BLaER1 treated with 17β-estradiol and CSF1 and Interleukin-3, amounts not matched to agents 10 nM and 100 nM (cell line): ENCODE measurements around the gene RASAL1.

ENCODE experiments used
- H3K27ac ChIP-seq, 11 experiments: shearing (Covaris generic); formaldehyde crosslinking; 2 replicates each; pipeline ENCODE4 v1.8.1; 2022
- H3K27me3 ChIP-seq, 11 experiments: shearing (Covaris generic); formaldehyde crosslinking; 2 replicates each; pipeline ENCODE4 v1.8.1; 2022
- H3K36me3 ChIP-seq, 11 experiments: shearing (Covaris generic); formaldehyde crosslinking; 2 replicates each; pipeline ENCODE4 v1.8.1; 2022
- H3K4me1 ChIP-seq, 10 experiments: shearing (Covaris generic); formaldehyde crosslinking; 2 replicates each; pipeline ENCODE4 v1.8.1; 2022
- H3K4me2 ChIP-seq, 11 experiments: shearing (Covaris generic); formaldehyde crosslinking; 2 replicates each; pipeline ENCODE4 v1.8.1; 2022
- H3K4me3 ChIP-seq, 10 experiments: shearing (Covaris generic); formaldehyde crosslinking; 2 replicates each; pipeline ENCODE4 v1.8.1; 2022
- H3K9ac ChIP-seq, 11 experiments: shearing (Covaris generic); formaldehyde crosslinking; 2 replicates each; pipeline ENCODE4 v1.8.1; 2022
- H3K9me3 ChIP-seq, 11 experiments: shearing (Covaris generic); formaldehyde crosslinking; replicated peaks in 1 of 11; 2 replicates each; pipeline ENCODE4 v1.8.1; 2022
- H4K20me1 ChIP-seq, 11 experiments: shearing (Covaris generic); formaldehyde crosslinking; 2 replicates each; pipeline ENCODE4 v1.8.1; 2022
- Cebpa-rat ChIP-seq, 11 experiments: shearing (Covaris generic); IDR thresholded peaks; 2 replicates each; pipeline ENCODE4 v1.8.1; 2022

RASAL1 gene

GRCh38 chr12:113106361-113106760, 29.2 kb downstream of the RASAL1 start:
- H3K4me2 ChIP-seq, result no peak overlapping the region
- 0 out of 22 replicates have a peak, but pooled peaks cover 0 to 5% (median 0%) of the 10 kb centered on the region in 11 experiments for H4K20me1 ChIP-seq
- H3K27me3 ChIP-seq, result no peaks in the 10 kb centered on the region
- peaks cover 0 to 69% (median 12%) of the 10 kb centered on the region in 11 experiments; a peak in 10 of 22 replicates for H3K36me3 ChIP-seq
- peaks cover 0 to 18% (median 9%) of the 10 kb centered on the region in 10 experiments; a peak in 11 of 20 replicates for H3K4me1 ChIP-seq
- no peak overlapping the region for H3K27ac ChIP-seq
- H3K4me3 ChIP-seq, result no peak overlapping the region
- H3K9ac ChIP-seq, result no peak overlapping the region
- no peak for TF ChIP-seq Cebpa-rat (IDR thresholded peaks at IDR 0.05)
- no peaks in the 10 kb centered on the region for H3K9me3 ChIP-seq

- no peak overlapping the region for H3K27ac ChIP-seq
- H3K4me2 ChIP-seq, result no peak overlapping the region
- H3K36me3 ChIP-seq, result peaks cover 0 to 63% (median 12%) of the 10 kb centered on the region in 11 experiments; a peak in 10 of 22 replicates
- H3K27me3 ChIP-seq, result no peaks in the 10 kb centered on the region
- H3K9ac ChIP-seq, result no peak overlapping the region
- no peak for TF ChIP-seq Cebpa-rat (IDR thresholded peaks at IDR 0.05)
- H3K4me3 ChIP-seq, result no peak overlapping the region
- H3K9me3 ChIP-seq, result no peaks in the 10 kb centered on the region
- H4K20me1 ChIP-seq, result 0 out of 22 replicates have a peak, but pooled peaks cover 0 to 5% (median 0%) of the 10 kb centered on the region in 11 experiments
- peaks cover 0 to 24% (median 12%) of the 10 kb centered on the region in 10 experiments; a peak in 13 of 20 replicates for H3K4me1 ChIP-seq
These were observed 29.8 kb downstream of the RASAL1 start for GRCh38 chr12:113105606-113106271.

- H3K36me3 ChIP-seq, result peaks cover 0 to 57% (median 12%) of the 10 kb centered on the region in 11 experiments; a peak in 10 of 22 replicates
- H3K27ac ChIP-seq, result no peak overlapping the region
- no peak overlapping the region for H3K4me3 ChIP-seq
- no peaks in the 10 kb centered on the region for H3K27me3 ChIP-seq
- H4K20me1 ChIP-seq, result 0 out of 22 replicates have a peak, but pooled peaks cover 0 to 5% (median 0%) of the 10 kb centered on the region in 11 experiments
- TF ChIP-seq Cebpa-rat (IDR thresholded peaks at IDR 0.05), result no peak
- peaks cover 0 to 25% (median 13%) of the 10 kb centered on the region in 10 experiments; a peak in 13 of 20 replicates for H3K4me1 ChIP-seq
- H3K4me2 ChIP-seq, result no peak overlapping the region
- no peaks in the 10 kb centered on the region for H3K9me3 ChIP-seq
- no peak overlapping the region for H3K9ac ChIP-seq
These were observed 30.5 kb downstream of the RASAL1 start for GRCh38 chr12:113104953-113105510.

- Histone ChIP-seq H3K4me1 (peaks cover 0 to 36% (median 13%) of the 10 kb centered on the region in 10 experiments; a peak in 17 of 20 replicates), H3K27ac (no peak overlapping the region), H3K9ac (no peak overlapping the region), H3K4me3 (no peak overlapping the region), H3K9me3 (no peaks in the 10 kb centered on the region), H3K36me3 (peaks cover 0 to 55% (median 12%) of the 10 kb centered on the region in 11 experiments; a peak in 10 of 22 replicates), H3K27me3 (no peaks in the 10 kb centered on the region), H3K4me2 (no peak overlapping the region), H4K20me1 (no peaks in the 10 kb centered on the region)
- TF ChIP-seq Cebpa-rat (IDR thresholded peaks at IDR 0.05), result no peak
These were observed 31.7 kb downstream of the RASAL1 start for GRCh38 chr12:113103756-113104450.

GRCh38 chr12:113102811-113103210, 32.8 kb downstream of the RASAL1 start:
- TF ChIP-seq Cebpa-rat (IDR thresholded peaks at IDR 0.05), result no peak
- Histone ChIP-seq H4K20me1 (peaks cover 0 to 4% (median 0%) of the 10 kb centered on the region in 11 experiments; a peak in 4 of 22 replicates), H3K36me3 (peaks cover 0 to 47% (median 12%) of the 10 kb centered on the region in 11 experiments; a peak in 10 of 22 replicates), H3K4me2 (peak overlapping the region in 4 of 11 experiments; percentile 3 to 18 (median 6); a peak in 1 of 22 replicates), H3K4me3 (no peak overlapping the region), H3K9me3 (no peaks in the 10 kb centered on the region), H3K4me1 (peaks cover 6 to 47% (median 24%) of the 10 kb centered on the region in 10 experiments), H3K27me3 (no peaks in the 10 kb centered on the region), H3K27ac (no peak overlapping the region), H3K9ac (no peak overlapping the region)

- Histone ChIP-seq H4K20me1 (peaks cover 0 to 13% (median 0%) of the 10 kb centered on the region in 11 experiments; a peak in 4 of 22 replicates), H3K36me3 (peaks cover 0 to 44% (median 17%) of the 10 kb centered on the region in 11 experiments; a peak in 13 of 22 replicates), H3K27ac (no peak overlapping the region), H3K4me2 (0 out of 22 replicates have a peak overlapping the region, but pooled peaks of 2 of the 11 experiments have one; percentile 1 to 23), H3K27me3 (no peaks in the 10 kb centered on the region), H3K4me1 (peaks cover 6 to 51% (median 26%) of the 10 kb centered on the region in 10 experiments), H3K9ac (no peak overlapping the region), H3K9me3 (no peaks in the 10 kb centered on the region), H3K4me3 (no peak overlapping the region)
- TF ChIP-seq Cebpa-rat (IDR thresholded peaks at IDR 0.05), result no peak
These were observed 33.8 kb downstream of the RASAL1 start for GRCh38 chr12:113101751-113102150.

GRCh38 chr12:113099764-113100163, 35.8 kb downstream of the RASAL1 start:
- H4K20me1 ChIP-seq, result peaks cover 0 to 14% (median 0%) of the 10 kb centered on the region in 11 experiments; a peak in 4 of 22 replicates
- H3K4me2 ChIP-seq, result no peak overlapping the region
- peak overlapping the region in 2 of 11 experiments; percentile 9 to 29; a peak in 3 of 22 replicates for H3K27ac ChIP-seq
- TF ChIP-seq Cebpa-rat (IDR thresholded peaks at IDR 0.05), result no peak
- H3K9me3 ChIP-seq, result no peaks in the 10 kb centered on the region
- H3K4me1 ChIP-seq, result peaks cover 6 to 51% (median 26%) of the 10 kb centered on the region in 10 experiments
- H3K4me3 ChIP-seq, result no peak overlapping the region
- peak overlapping the region in 2 of 11 experiments; percentile 28 to 34; a peak in 2 of 22 replicates for H3K9ac ChIP-seq
- H3K36me3 ChIP-seq, result peaks cover 0 to 38% (median 11%) of the 10 kb centered on the region in 11 experiments; a peak in 11 of 22 replicates
- no peaks in the 10 kb centered on the region for H3K27me3 ChIP-seq

- Histone ChIP-seq H3K4me3 (no peak overlapping the region), H3K27ac (peak overlapping the region in 1 of 11 experiments; percentile 29; a peak in 2 of 22 replicates), H3K27me3 (no peaks in the 10 kb centered on the region), H4K20me1 (peaks cover 0 to 16% (median 0%) of the 10 kb centered on the region in 11 experiments; a peak in 4 of 22 replicates), H3K36me3 (peaks cover 0 to 40% (median 12%) of the 10 kb centered on the region in 11 experiments; a peak in 11 of 22 replicates), H3K4me1 (peaks cover 6 to 51% (median 26%) of the 10 kb centered on the region in 10 experiments), H3K4me2 (peak overlapping the region in 1 of 11 experiments; percentile 25; a peak in 1 of 22 replicates), H3K9ac (peak overlapping the region in 2 of 11 experiments; percentile 28 to 34; a peak in 2 of 22 replicates), H3K9me3 (no peaks in the 10 kb centered on the region)
- no peak for TF ChIP-seq Cebpa-rat (IDR thresholded peaks at IDR 0.05)
These were observed 36.2 kb downstream of the RASAL1 start for GRCh38 chr12:113099364-113099763.
